SW 1271 (cell line): ENCODE results near the gene DTL.

ENCODE experiments used
- DNase-seq, 2 experiments: peaks; one replicate each; lab custom pipeline; 2025; lab: John Stamatoyannopoulos, UW

Gene DTL

GRCh38 chr1:212127221-212127620, 91.7 kb downstream of the DTL start:
- no peak for DNase-seq

DNA sequence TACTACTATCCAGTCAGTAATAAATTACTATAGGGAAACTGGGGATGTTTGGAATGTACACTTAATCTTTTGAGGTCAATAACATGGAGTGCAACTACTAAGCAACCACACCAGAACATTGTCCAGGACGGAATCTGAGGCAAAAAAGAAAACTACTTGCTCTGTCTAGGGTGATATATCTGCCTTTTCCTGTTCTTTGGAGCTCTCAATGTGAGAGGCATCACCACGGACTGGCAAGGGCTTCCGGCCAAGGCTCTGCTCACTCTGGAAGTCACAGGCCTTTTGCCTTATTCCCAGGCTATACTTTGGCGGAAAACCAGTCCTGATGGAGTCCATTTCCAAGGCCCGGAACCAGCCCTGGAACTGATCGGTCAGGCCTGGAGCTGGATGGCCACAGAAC, 94.2 kb downstream of the DTL start:
- no peak for DNase-seq

- DNase-seq = no peak
These were observed 96.5 kb downstream of the DTL start for GRCh38 chr1:212132025-212132424.

DNA sequence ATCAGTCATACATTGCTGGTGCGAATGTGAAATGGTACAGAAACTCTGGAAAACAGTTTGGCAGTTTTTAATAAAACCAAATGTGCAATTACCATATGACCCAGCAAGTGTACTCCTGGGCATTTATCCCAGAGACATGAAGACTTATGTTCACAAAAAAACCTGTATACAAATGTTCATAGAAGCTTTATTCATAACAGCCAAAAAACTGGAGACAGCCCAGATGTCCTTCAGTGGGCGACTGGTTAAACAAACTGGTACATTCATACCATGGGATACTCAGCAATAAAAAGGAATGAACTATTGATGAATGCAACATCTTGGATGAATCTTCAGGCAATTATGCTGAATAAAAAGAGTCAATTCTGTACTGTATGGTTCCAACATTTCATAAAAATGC, 97.8 kb downstream of the DTL start:
- DNase-seq = no peak

GRCh38 chr1:212135166-212135565, 99.6 kb downstream of the DTL start:
- no peak for DNase-seq

GRCh38 chr1:212137854-212138253, 102.3 kb downstream of the DTL start:
- DNase-seq = no peak

- no peak for DNase-seq
These were observed 102.9 kb downstream of the DTL start for GRCh38 chr1:212138457-212138856.

DNA sequence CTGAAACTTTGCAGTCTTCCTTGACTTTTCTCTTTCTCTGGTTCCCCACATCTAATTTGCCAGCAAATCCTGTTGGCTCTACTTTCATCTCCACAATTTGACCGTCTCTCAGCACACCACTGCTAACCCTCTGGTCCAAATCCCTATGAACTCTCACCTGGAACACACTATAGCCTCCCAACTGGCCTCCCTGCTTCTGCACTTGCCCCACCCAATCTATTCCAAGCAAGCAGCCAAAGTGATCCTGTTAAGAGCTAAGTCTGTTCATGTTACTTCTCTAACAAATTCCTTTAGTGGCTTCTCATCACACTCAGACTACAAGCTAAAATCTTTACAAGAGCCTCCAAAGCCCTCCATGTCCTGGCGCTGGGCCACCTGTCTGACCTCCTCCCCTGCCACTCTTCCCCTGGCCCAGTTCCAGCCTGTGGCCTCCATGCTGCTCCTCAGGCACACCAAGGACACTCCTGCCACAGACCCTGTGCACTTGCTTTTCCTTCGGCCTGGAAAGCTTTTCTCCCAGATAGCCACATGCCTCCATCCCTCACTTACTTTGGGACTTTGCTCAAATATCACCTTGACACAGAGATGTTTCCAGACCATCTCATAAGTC, 104.1 kb downstream of the DTL start:
- DNase-seq = no peak

DNA sequence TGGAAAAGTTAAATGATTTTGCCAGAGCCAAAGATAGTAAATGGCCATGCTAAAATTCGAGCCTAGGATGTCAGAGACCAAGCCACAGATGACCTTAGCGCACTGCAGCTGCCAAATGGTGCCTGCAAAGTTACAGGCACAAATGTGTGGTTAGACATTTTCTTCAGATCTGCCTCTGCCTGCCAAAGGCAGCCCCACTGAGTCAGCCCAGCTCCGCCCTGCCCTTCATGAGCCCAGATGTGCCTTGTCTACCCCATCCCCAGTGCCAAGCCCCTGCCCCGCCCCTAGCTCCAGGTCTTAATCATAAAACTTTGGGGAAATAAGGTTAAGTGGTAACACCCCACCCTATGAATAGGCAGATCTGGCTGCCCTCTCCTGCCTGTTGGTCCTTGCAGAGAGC, 105.9 kb downstream of the DTL start:
- no peak for DNase-seq

- no peak for DNase-seq
These were observed 107.5 kb downstream of the DTL start for GRCh38 chr1:212142883-212143530.

- DNase-seq = no peak
These were observed 112.1 kb downstream of the DTL start for GRCh38 chr1:212147581-212148033.

- no peak for DNase-seq
These were observed 114.0 kb downstream of the DTL start for GRCh38 chr1:212149566-212149965.

GRCh38 chr1:212152308-212152693, 116.8 kb downstream of the DTL start:
- no peak for DNase-seq

GRCh38 chr1:212152869-212153268, 117.3 kb downstream of the DTL start:
- DNase-seq = no peak

GRCh38 chr1:212153635-212154034, 118.1 kb downstream of the DTL start:
- no peak for DNase-seq
